GM10266 (cell line): ENCODE data around the gene TFF1.

Experiments used
- DNase-seq: peaks from one replicate; pipeline ENCODE4 v3.0.0; 2012; ENCODE audit errors: extremely low spot score
- CTCF ChIP-seq: IDR thresholded peaks from 2 replicates; pipeline ENCODE4 v1.5.1; 2012; ENCODE audit warnings: mild to moderate bottlenecking, low read depth; ENCODE audit not compliant: control insufficient read depth, insufficient read depth; ENCODE audit errors: missing control alignments

Gene TFF1

GRCh38 chr21:42375966-42376337 lies 9.6 kb upstream of the TFF1 start:
- TF ChIP-seq CTCF = no peak
- no peak for DNase-seq

GRCh38 chr21:42375506-42375905 lies 9.2 kb upstream of the TFF1 start:
- TF ChIP-seq CTCF = no peak
- no peak for DNase-seq

- DNase-seq = no peak
- TF ChIP-seq CTCF = no peak
Observed at GRCh38 chr21:42374864-42375499, 8.6 kb upstream of the TFF1 start.

GRCh38 chr21:42374457-42374856 lies 8.1 kb upstream of the TFF1 start:
- TF ChIP-seq CTCF = no peak
- DNase-seq = no peak

- DNase-seq = no peak
Observed at GRCh38 chr21:42373908-42374455, 7.6 kb upstream of the TFF1 start.

GRCh38 chr21:42373196-42373907 lies 7.0 kb upstream of the TFF1 start:
- no peak for TF ChIP-seq CTCF
- no peak for DNase-seq

More at GRCh38 chr21:42373908-42374455, 7.6 kb upstream of the TFF1 start:
- TF ChIP-seq CTCF = no peak

GRCh38 chr21:42370894-42371654 lies 4.7 kb upstream of the TFF1 start:
- no peak for TF ChIP-seq CTCF
- DNase-seq = no peak
